GM19372 (cell line): ENCODE results near the gene KCNAB1.
"Not testable (repeated sequence)": the region's sequence is repeated elsewhere in the genome, so short reads cannot be mapped to it uniquely, and the experiment has no call there.

Source experiments
- ATAC-seq: cut with Tn5 transposase; IDR thresholded peaks from one replicate; pipeline ENCODE4 v1.9.1; 2021; ENCODE audit warnings: mild to moderate bottlenecking, low read depth, moderate library complexity; ENCODE audit not compliant: unreplicated experiment

KCNAB1 gene

GRCh38 chr3:156215751-156216150 lies 95.4 kb downstream of the KCNAB1 start:
- no peak for ATAC-seq

GRCh38 chr3:156216216-156216615 lies 95.8 kb downstream of the KCNAB1 start:
- no peak for ATAC-seq

GRCh38 chr3:156216852-156217251 lies 96.5 kb downstream of the KCNAB1 start:
- no peak for ATAC-seq

- ATAC-seq: no peak
Observed at GRCh38 chr3:156217674-156218352, 97.4 kb downstream of the KCNAB1 start.

- no peak for ATAC-seq
Observed at GRCh38 chr3:156218353-156218744, 98.0 kb downstream of the KCNAB1 start.

- not testable (repeated sequence) for ATAC-seq
Observed at GRCh38 chr3:156222381-156222780, 102.0 kb downstream of the KCNAB1 start.

GRCh38 chr3:156224046-156224445 lies 103.7 kb downstream of the KCNAB1 start:
- ATAC-seq: not testable (repeated sequence)

- no peak for ATAC-seq
Observed at GRCh38 chr3:156226676-156227420, 106.5 kb downstream of the KCNAB1 start.

- no peak for ATAC-seq
Observed at GRCh38 chr3:156227704-156228103, 107.3 kb downstream of the KCNAB1 start.

GRCh38 chr3:156230278-156230900 lies 110.0 kb downstream of the KCNAB1 start:
- no peak for ATAC-seq

- not testable (repeated sequence) for ATAC-seq
Observed at GRCh38 chr3:156231221-156231620, 110.8 kb downstream of the KCNAB1 start.

- ATAC-seq: no peak
Observed at GRCh38 chr3:156233876-156234275, 113.5 kb downstream of the KCNAB1 start.

- no peak for ATAC-seq
Observed at GRCh38 chr3:156236556-156237260, 116.3 kb downstream of the KCNAB1 start.

GRCh38 chr3:156240642-156241041 lies 120.3 kb downstream of the KCNAB1 start:
- no peak for ATAC-seq

- ATAC-seq: no peak
Observed at GRCh38 chr3:156246961-156247725, 126.8 kb downstream of the KCNAB1 start.

GRCh38 chr3:156250550-156250949 lies 130.2 kb downstream of the KCNAB1 start:
- no peak for ATAC-seq

- no peak for ATAC-seq
Observed at GRCh38 chr3:156251424-156251823, 131.0 kb downstream of the KCNAB1 start.

- no peak for ATAC-seq
Observed at GRCh38 chr3:156252656-156253055, 132.3 kb downstream of the KCNAB1 start.

GRCh38 chr3:156253150-156253549 lies 132.8 kb downstream of the KCNAB1 start:
- no peak for ATAC-seq

GRCh38 chr3:156256256-156256655 lies 135.9 kb downstream of the KCNAB1 start:
- no peak for ATAC-seq
